HG02798 (cell line): ENCODE data around the gene ZFP36L2.
A peak's percentile ranks its signal among the peaks of the same experiment; 100 is the strongest.

Source experiments
- ATAC-seq: cut with Tn5 transposase; IDR thresholded peaks from one replicate; pipeline ENCODE4 v1.9.1; 2021; ENCODE audit warnings: mild to moderate bottlenecking; ENCODE audit not compliant: unreplicated experiment, poor library complexity

Gene ZFP36L2

GRCh38 chr2:43212216-43212835 lies 14.1 kb downstream of the ZFP36L2 start:
- ATAC-seq = no peak

- ATAC-seq = no peak
These were observed 15.7 kb downstream of the ZFP36L2 start for GRCh38 chr2:43210467-43211303.

- no peak for ATAC-seq
These were observed 16.3 kb downstream of the ZFP36L2 start for GRCh38 chr2:43210125-43210466.

- ATAC-seq = no peak
These were observed 17.1 kb downstream of the ZFP36L2 start for GRCh38 chr2:43209204-43209717.

- no peak for ATAC-seq
These were observed 18.7 kb downstream of the ZFP36L2 start for GRCh38 chr2:43207553-43208300.

- ATAC-seq = no peak
These were observed 19.8 kb downstream of the ZFP36L2 start for GRCh38 chr2:43206602-43207001.

- no peak for ATAC-seq
These were observed 23.0 kb downstream of the ZFP36L2 start for GRCh38 chr2:43203373-43203772.

- ATAC-seq = no peak
These were observed 24.1 kb downstream of the ZFP36L2 start for GRCh38 chr2:43202289-43202688.

GRCh38 chr2:43201497-43201896 lies 24.9 kb downstream of the ZFP36L2 start:
- ATAC-seq = no peak

- ATAC-seq = no peak
These were observed 25.4 kb downstream of the ZFP36L2 start for GRCh38 chr2:43201016-43201415.

GRCh38 chr2:43199492-43200488 lies 26.6 kb downstream of the ZFP36L2 start:
- ATAC-seq = no peak

GRCh38 chr2:43198263-43198662 lies 28.1 kb downstream of the ZFP36L2 start:
- ATAC-seq = no peak

- ATAC-seq = no peak
These were observed 28.9 kb downstream of the ZFP36L2 start for GRCh38 chr2:43197588-43197896.

- ATAC-seq = no peak
These were observed 29.4 kb downstream of the ZFP36L2 start for GRCh38 chr2:43196768-43197587.

- ATAC-seq = peak; percentile 50
These were observed 32.1 kb downstream of the ZFP36L2 start for GRCh38 chr2:43194121-43194869.

GRCh38 chr2:43193652-43194120 lies 32.7 kb downstream of the ZFP36L2 start:
- ATAC-seq = no peak

GRCh38 chr2:43192744-43193651 lies 33.4 kb downstream of the ZFP36L2 start:
- ATAC-seq = no peak
